Large intestine (tissue), 3 donors: ENCODE measurements around the gene DNAAF1. TPM values are rescaled to one million over a fixed set of nuclear protein-coding genes. Genes with fewer than 3 reads are reported as not detected.

ENCODE experiments used
- DNase-seq, 2 donors: peaks; one replicate each; pipeline versions ENCODE4 v3.0.0 to v3.0.0-alpha.2; 2013
- H3K27ac ChIP-seq: one replicate; pipeline ENCODE4 v1.5.1; 2013; ENCODE audit warnings: low read length
- H3K27me3 ChIP-seq: 2 replicates; pipeline ENCODE4 v1.6.1; 2013; ENCODE audit warnings: low read length; ENCODE audit not compliant: control insufficient read depth, insufficient read depth
- H3K36me3 ChIP-seq: 2 replicates; pipeline ENCODE4 v1.6.1; 2013; ENCODE audit warnings: low read length; ENCODE audit not compliant: control insufficient read depth, insufficient read depth
- H3K4me1 ChIP-seq: one replicate; pipeline ENCODE4 v1.6.1; 2013; ENCODE audit warnings: low read length; ENCODE audit not compliant: control insufficient read depth, insufficient read depth
- H3K4me3 ChIP-seq: one replicate; pipeline ENCODE4 v1.5.1; 2013; ENCODE audit warnings: low read length
- H3K9me3 ChIP-seq: one replicate; pipeline ENCODE4 v1.6.1; 2013; ENCODE audit warnings: mild to moderate bottlenecking, low read depth, low read length, moderate library complexity; ENCODE audit not compliant: control insufficient read depth
- WGBS: methylation state at CpG from one replicate; pipeline ENCODE4 v1.1.5; 2013; ENCODE audit warnings: low lambda C conversion rate; ENCODE audit not compliant: insufficient coverage; 5-methylcytosine and 5-hydroxymethylcytosine counted together
- polyA plus RNA-seq: library from polyadenylated mRNA; unstranded; fragments of 120-200 nt; gene quantifications from one replicate; pipeline ENCODE4 v1.2.1, GENCODE V29; 2013

Gene DNAAF1
- polyA plus RNA-seq, 1 donor = 0.55 TPM

GRCh38 chr16:84138824-84139627 lies 6.1 kb upstream of the DNAAF1 start:
- H3K27me3 ChIP-seq = no peaks in the 10 kb centered on the region
- H3K9me3 ChIP-seq = no peaks in the 10 kb centered on the region
- H3K4me1 ChIP-seq = peaks cover 5% of the 10 kb centered on the region
- peak; percentile 50 to 76 for DNase-seq
- no peak overlapping the region for H3K27ac ChIP-seq
- 0% methylated on average over 1 of the region's 14 CpGs for WGBS
- H3K36me3 ChIP-seq = no peaks in the 10 kb centered on the region
- H3K4me3 ChIP-seq = no peak overlapping the region

- no peaks in the 10 kb centered on the region for H3K36me3 ChIP-seq
- no peaks in the 10 kb centered on the region for H3K27me3 ChIP-seq
- H3K27ac ChIP-seq = no peak overlapping the region
- no peak overlapping the region for H3K4me3 ChIP-seq
- no peaks in the 10 kb centered on the region for H3K9me3 ChIP-seq
- WGBS = 83% methylated on average over 1 of the region's 6 CpGs
- no peak for DNase-seq
- peaks cover 5% of the 10 kb centered on the region for H3K4me1 ChIP-seq
Observed at GRCh38 chr16:84139628-84140258, 5.4 kb upstream of the DNAAF1 start.

- no peaks in the 10 kb centered on the region for H3K9me3 ChIP-seq
- peaks cover 3% of the 10 kb centered on the region for H3K27me3 ChIP-seq
- no peaks in the 10 kb centered on the region for H3K36me3 ChIP-seq
- H3K4me3 ChIP-seq = no peak overlapping the region
- no CpG with 5 or more reads among the region's 13 CpGs for WGBS
- H3K4me1 ChIP-seq = peaks cover 5% of the 10 kb centered on the region
- DNase-seq = no peak
- no peak overlapping the region for H3K27ac ChIP-seq
Observed at GRCh38 chr16:84141143-84141670, 3.9 kb upstream of the DNAAF1 start.

- Histone ChIP-seq H3K9me3 (no peaks in the 10 kb centered on the region), H3K4me1 (peaks cover 5% of the 10 kb centered on the region), H3K4me3 (no peak overlapping the region), H3K27me3 (peaks cover 6% of the 10 kb centered on the region), H3K27ac (no peak overlapping the region), H3K36me3 (no peaks in the 10 kb centered on the region)
- DNase-seq = no peak
- WGBS = no CpG with 5 or more reads among the region's 1 CpG
Observed at GRCh38 chr16:84143081-84143480, 2.0 kb upstream of the DNAAF1 start.

GRCh38 chr16:84143784-84144199 lies 1.3 kb upstream of the DNAAF1 start:
- no CpG with 5 or more reads among the region's 13 CpGs for WGBS
- peaks cover 6% of the 10 kb centered on the region for H3K27me3 ChIP-seq
- H3K9me3 ChIP-seq = no peaks in the 10 kb centered on the region
- no peaks in the 10 kb centered on the region for H3K36me3 ChIP-seq
- DNase-seq = peak in 1 of 2 donors; percentile 10
- H3K4me1 ChIP-seq = peaks cover 5% of the 10 kb centered on the region
- peak overlapping the region; percentile 82 for H3K4me3 ChIP-seq
- no peak overlapping the region for H3K27ac ChIP-seq

- H3K36me3 ChIP-seq = no peaks in the 10 kb centered on the region
- no peak overlapping the region for H3K27ac ChIP-seq
- DNase-seq = peak in 1 of 2 donors; percentile 44
- H3K4me3 ChIP-seq = peak overlapping the region; percentile 82
- H3K9me3 ChIP-seq = no peaks in the 10 kb centered on the region
- no CpG with 5 or more reads among the region's 39 CpGs for WGBS
- no peaks in the 10 kb centered on the region for H3K4me1 ChIP-seq
- peaks cover 6% of the 10 kb centered on the region for H3K27me3 ChIP-seq
Observed at GRCh38 chr16:84144209-84144858, 774 bp upstream of the DNAAF1 start.

- DNase-seq = no peak
- Histone ChIP-seq H3K36me3 (no peaks in the 10 kb centered on the region), H3K27ac (no peak overlapping the region), H3K4me3 (no peak overlapping the region), H3K27me3 (peaks cover 5% of the 10 kb centered on the region), H3K9me3 (no peaks in the 10 kb centered on the region), H3K4me1 (no peaks in the 10 kb centered on the region)
- no CpG with 5 or more reads among the region's 3 CpGs for WGBS
Observed at GRCh38 chr16:84150926-84151325, 5.8 kb downstream of the DNAAF1 start.

- 82% methylated on average over 2 of the region's 8 CpGs for WGBS
- H3K4me1 ChIP-seq = no peaks in the 10 kb centered on the region
Observed at GRCh38 chr16:84153660-84154214, 8.6 kb downstream of the DNAAF1 start.

GRCh38 chr16:84155226-84155625 lies 10.1 kb downstream of the DNAAF1 start:
- Histone ChIP-seq H3K9me3 (no peaks in the 10 kb centered on the region), H3K4me1 (no peaks in the 10 kb centered on the region), H3K27me3 (peaks cover 9% of the 10 kb centered on the region), H3K36me3 (no peaks in the 10 kb centered on the region), H3K27ac (no peak overlapping the region), H3K4me3 (no peak overlapping the region)
- no peak for DNase-seq
- no CpG with 5 or more reads among the region's 4 CpGs for WGBS

More at GRCh38 chr16:84153660-84154214, 8.6 kb downstream of the DNAAF1 start:
- H3K27me3 ChIP-seq = peaks cover 1% of the 10 kb centered on the region
- DNase-seq = no peak
- H3K4me3 ChIP-seq = no peak overlapping the region
- no peak overlapping the region for H3K27ac ChIP-seq
- no peaks in the 10 kb centered on the region for H3K36me3 ChIP-seq
- H3K9me3 ChIP-seq = no peaks in the 10 kb centered on the region

GRCh38 chr16:84155771-84156170 lies 10.7 kb downstream of the DNAAF1 start:
- WGBS = 97% methylated on average over 3 of the region's 6 CpGs
- Histone ChIP-seq H3K27ac (no peak overlapping the region), H3K4me1 (no peaks in the 10 kb centered on the region), H3K9me3 (no peaks in the 10 kb centered on the region), H3K4me3 (no peak overlapping the region), H3K27me3 (peaks cover 9% of the 10 kb centered on the region), H3K36me3 (no peaks in the 10 kb centered on the region)
- no peak for DNase-seq
